SU-DHL-6 (cell line): ENCODE measurements around the gene UBQLNL.

ENCODE experiments used
- CTCF ChIP-seq: fragments of 200-600 bp; sonication (generic); IDR thresholded peaks from one replicate; pipeline ENCODE4 v1.5.1; 2017; ENCODE audit warnings: antibody characterized with exemption, mild to moderate bottlenecking, low read length, moderate library complexity; ENCODE audit not compliant: insufficient read depth, poor library complexity, severe bottlenecking
- EZH2phosphoT487 ChIP-seq: fragments of 200-600 bp; sonication (generic), shearing (Covaris generic); conservative IDR thresholded peaks from 2 replicates; pipeline ENCODE4 v1.6.1; 2018; ENCODE audit warnings: mild to moderate bottlenecking, antibody characterized with exemption, low read length, moderate library complexity, mixed read lengths

- TF ChIP-seq CTCF = no peak
- TF ChIP-seq EZH2phosphoT487 = no peak
Measured at GRCh38 chr11:5488385-5488784, 28.1 kb downstream of the UBQLNL start, which contains the start of gene OR52D1.
